HG03432 (cell line): ENCODE results near the gene RILPL1.
"Not testable (repeated sequence)": the region's sequence is repeated elsewhere in the genome, so short reads cannot be mapped to it uniquely, and the experiment has no call there.

Experiments used
- ATAC-seq: cut with Tn5 transposase; IDR thresholded peaks from one replicate; pipeline ENCODE4 v1.9.1; 2021; ENCODE audit warnings: mild to moderate bottlenecking, moderate library complexity; ENCODE audit not compliant: unreplicated experiment

Gene RILPL1

DNA sequence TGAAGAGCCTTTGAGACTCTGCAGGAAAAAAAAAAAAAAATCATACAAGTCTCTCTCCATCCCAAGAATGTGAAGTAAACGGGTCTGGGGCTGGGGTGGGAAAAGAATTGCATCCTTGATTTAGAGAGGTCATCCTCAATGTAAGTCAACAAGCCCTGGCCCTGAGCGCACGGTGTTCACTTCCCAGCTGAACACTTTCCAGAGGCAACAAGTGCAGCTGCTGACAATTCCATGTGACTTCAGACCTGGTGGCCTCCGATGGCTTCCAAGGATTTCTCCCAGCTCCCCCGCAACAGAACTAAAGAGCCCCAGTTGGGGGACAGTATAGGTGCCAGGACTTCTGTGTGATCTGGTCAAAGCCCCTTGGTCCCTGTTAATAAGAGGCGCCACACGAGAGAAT, 2.4 kb downstream of the RILPL1 start:
- ATAC-seq, result no peak

- ATAC-seq, result no peak
Observed at GRCh38 chr12:123530668-123531067, 2.9 kb downstream of the RILPL1 start.

- ATAC-seq, result no peak
Observed at GRCh38 chr12:123529686-123530085, 3.8 kb downstream of the RILPL1 start.

DNA sequence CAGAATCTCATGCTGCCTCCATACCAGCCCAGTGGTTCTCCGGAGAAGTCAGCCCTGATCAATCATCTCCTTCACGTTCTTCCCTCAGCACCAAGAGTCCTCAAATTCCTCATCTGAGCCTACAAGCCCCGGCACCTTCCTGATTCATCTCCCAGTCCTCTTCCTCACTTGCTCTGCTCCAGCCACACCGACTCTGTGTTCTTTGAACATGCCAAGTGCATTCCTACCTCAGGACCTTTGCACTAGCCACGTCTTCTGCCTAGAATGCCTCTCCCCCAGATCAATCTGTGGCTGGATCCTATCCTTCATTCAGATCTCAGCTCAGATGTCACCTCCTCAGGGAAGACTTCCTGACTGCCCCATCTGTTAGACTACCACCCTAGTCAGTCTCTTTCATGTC, 4.7 kb downstream of the RILPL1 start:
- ATAC-seq, result no peak

DNA sequence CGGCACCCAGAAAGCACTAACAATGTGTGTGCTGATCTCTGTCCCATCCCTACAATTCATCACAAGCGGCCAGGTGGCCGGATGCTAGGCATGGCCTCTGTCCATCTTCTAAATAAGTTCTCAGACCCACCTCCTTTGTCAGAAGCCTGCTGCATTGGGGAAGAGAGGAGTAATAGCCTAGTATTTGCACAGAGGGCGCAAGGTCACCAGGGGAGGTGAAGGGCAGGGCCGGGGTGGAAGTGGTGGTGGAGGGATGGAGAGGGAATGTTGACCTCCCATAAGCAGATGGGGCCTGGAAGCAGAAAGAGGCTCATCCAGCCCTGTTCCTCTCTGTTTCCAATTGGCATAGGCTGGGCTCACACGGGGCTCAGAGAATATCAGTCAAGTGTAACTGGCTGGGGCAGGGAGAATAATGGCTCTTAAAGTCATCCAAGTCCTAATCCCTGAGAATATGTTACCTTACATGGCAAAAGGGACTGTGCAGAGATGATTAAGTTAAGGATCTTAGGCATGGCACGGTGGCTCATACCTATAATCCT, 6.9 kb downstream of the RILPL1 start:
- ATAC-seq, result no peak

- ATAC-seq, result no peak
Observed at GRCh38 chr12:123524378-123524777, 9.1 kb downstream of the RILPL1 start.

DNA sequence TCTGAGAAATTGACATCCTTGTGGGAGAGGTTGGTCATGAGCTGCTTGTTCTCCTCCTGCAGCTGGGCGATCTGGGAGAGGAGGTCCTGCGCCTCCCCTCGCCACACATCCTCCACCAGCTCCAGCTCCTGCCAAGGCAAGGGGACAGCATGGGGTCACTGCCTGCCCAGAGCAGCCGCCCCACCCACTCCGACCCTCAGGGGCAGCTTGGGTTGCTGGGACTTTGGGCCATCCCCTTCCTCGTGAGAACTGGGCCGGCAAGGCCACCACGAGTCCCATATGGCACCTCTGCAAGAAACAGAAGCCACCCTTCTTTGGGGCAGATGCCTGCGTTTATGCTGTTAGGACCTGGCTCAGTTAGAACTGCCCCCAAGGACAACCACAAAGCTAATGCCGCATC, 10.0 kb downstream of the RILPL1 start:
- ATAC-seq, result no peak

GRCh38 chr12:123522164-123522563, 11.4 kb downstream of the RILPL1 start:
- ATAC-seq, result no peak

DNA sequence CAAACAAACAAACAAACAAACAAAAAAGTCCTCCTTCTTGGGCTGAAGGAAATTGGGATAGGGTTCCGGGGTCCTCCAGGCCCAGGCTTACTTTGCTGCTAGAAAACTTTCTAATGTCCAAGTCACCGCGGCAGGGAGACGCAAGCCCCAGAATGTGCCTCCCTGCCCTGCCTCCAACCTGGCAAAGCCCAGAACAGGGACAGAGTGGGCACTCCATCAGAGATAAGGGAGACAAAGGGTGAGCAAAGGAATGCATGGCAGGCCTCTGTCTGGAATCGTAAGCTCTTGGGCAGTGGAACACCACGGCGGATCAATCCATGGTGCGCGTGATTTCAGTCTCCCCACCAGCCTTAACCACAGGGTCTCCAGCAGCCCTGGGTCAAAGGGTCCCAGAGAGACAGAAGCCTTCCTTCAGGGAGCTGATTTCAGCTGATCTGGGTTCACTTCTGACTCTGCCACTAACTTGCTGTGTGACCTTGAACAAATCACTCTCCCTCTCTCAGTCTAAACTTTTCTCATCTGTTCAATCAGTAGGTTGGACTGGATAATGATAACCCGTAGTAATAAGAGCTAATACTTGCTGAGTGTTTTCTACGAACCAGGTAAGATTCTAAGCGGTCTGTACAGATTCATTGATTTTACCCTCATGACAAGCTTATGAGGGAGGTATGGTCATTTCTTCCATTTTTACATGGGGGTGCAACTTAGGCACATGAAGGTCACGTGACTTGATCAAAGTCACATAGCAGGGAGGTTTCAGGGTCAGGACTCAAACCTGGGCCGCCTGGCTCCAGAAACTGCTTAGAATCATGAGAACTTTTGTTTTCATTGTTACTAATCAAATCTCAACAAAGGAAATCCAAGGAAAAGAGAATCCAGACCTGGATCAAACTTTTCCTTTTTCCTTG, 12.7 kb downstream of the RILPL1 start:
- ATAC-seq, result no peak

DNA sequence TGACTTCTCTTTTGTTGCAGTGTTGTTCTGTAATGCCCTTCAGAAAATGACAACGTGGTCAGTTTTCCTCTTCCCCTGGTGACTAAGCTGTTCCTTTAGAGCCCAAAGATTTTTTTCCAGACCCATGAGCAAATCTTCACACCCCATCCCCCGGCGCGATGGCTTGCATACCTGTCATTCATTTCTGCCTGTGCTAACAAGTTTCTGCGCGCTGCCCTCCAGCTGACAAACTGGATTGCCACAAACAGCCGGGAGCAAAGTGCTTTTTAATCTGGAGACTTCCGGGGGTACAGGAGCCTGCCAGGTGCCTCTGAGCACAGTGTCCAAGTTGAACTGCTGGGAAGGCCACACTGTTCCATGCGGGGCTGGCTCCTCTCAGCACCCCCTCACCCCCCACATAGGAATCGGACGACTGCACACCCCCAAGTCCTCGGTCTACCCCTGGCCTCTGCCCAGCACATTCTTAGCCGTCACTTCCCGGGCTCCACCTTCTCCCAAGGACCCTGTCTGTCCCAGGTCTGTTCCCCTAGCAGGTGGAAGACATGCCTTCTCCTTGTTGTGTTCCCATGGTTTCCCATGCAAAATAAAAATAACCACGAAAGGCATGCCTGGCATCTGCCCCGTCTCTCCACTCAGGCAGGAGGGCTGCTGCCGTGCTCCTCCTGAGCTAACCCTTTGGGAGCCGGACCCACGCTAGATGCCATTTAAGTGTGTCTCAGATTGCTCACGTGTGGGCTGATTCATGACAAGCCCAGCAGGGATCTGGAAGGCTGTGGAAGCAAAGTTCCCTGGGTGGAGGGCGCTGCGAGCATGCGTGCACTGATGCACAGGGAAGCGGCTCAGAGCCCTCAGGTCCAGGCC, 14.1 kb downstream of the RILPL1 start:
- no peak for ATAC-seq

DNA sequence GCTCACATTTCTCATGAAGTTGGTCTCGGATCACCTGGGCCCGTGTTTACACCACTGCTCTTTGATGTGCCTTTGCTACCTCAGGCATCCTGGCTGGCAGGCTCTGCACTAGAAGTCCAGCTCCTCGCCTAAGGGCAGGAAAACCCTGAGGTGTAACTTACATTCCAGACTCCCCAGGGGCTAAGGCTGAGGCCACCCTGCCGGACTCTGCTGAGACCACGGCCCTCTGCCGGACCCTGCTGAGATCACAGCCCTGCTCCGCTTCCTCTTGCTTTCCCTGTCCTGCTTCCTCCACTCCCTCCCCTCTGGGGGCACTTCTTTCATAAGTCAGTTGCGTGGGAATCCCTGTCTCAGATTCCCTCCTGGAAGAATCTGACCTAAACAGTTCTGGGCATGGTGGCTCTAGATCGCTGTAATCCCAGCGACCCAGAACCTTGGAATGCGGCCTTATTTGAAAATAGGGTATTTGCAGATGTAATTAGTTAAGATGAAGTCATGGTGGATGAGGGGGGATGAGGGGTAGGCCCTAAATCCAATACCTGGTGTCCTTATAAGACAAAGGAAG, 17.2 kb downstream of the RILPL1 start:
- no peak for ATAC-seq

GRCh38 chr12:123514582-123515221, 18.8 kb downstream of the RILPL1 start:
- not testable (repeated sequence) for ATAC-seq

GRCh38 chr12:123513805-123514204, 19.7 kb downstream of the RILPL1 start:
- no peak for ATAC-seq

DNA sequence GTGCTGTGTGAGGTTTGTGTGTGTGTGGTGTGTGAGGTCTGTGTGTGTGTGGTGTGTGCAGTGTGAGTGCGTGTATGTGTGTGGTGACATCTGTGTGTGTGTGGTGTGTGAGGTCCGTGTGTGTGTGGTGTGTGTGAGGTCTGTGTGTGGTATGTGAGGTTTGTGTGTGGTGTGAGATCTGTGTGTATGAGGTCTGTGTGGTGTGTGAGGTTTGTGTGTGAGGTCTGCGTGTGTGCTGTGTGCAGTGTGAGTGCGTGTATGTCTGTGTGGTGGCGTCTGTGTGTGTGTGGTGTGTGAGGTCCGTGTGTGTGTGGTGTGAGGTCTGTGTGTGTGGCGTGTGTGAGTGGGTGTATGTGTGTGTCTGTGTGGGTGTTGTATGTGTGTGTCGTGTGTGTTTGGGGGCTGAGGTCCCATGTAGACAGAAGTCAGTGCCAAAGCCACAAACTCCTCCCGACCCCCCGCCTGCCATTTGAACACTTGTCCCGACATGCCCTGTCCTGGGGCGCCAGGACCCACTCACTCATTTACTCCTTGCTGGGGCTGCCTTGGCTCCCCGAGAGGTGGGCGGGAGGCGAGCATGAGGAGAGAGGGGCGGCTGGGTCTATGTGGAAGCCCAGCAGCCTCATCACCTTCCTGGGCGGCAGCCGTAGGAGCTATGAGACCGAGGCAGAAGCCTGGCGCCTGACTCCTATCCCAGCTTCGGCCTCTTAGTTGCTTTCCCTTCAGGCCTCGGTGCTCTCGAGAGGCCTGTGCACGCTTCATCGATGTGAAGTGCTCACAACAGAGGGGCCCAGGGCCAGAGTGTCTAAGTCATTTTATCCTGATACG, 20.5 kb downstream of the RILPL1 start:
- ATAC-seq, result no peak

DNA sequence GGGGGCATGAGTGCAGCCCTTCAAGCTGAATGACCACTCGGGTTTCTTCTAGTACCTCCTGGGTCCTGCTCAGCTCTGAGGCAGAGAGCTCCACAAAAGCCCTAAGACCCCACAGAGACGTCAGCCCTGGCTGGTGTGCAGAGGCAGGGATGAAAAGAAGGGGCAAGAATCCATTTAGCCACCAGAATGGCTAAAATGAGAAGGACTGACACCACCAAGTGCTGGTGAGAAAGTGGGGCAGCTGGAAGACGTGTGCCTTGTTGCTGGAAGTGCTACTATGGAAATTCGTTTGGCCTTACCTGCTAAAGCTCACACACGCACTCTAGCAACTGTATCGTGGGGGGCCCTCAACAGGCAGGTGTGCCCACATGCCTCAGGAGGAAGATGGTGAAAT, 26.7 kb downstream of the RILPL1 start:
- no peak for ATAC-seq

GRCh38 chr12:123506059-123506842, 27.3 kb downstream of the RILPL1 start:
- ATAC-seq, result no peak

DNA sequence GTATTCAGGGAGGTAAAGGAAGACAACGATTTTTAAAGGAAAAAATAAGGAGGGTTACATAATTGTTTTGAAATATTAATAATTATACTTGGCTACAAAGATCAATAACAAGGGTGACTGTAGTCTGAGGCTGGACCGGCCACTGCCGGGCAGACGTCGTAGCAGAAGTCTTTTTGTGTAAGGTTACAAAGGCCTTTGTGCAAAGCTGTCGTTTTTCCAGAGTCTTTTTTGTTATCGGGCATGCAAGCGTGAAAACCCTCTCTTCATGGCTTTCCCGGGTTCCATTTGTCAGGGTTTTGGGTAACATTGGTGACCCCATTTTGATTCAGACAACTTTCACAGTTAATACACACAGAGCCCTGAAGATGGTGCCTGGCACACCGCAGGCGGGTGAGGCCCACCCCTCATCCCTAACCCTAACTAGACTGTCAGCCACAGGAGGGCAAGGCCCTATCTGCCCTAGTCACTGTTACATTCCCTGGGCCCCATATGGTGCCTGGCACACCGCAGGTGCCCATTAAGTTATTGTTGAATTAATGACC, 31.3 kb downstream of the RILPL1 start:
- no peak for ATAC-seq

GRCh38 chr12:123499332-123499731, 34.2 kb downstream of the RILPL1 start:
- no peak for ATAC-seq
